Fibroblast of lung (primary cell): Measurements from ENCODE around the gene NSFL1C.

ENCODE experiments used
- EZH2 ChIP-seq: IDR thresholded peaks from 2 replicates; pipeline ENCODE4 v1.5.1; 2012; ENCODE audit warnings: low read length, control low read depth, mild to moderate bottlenecking; ENCODE audit errors: missing control alignments
- TF ChIP-seq, protein P1 (sequence below), 2 donors: IDR thresholded peaks in 1 of 2; conservative IDR thresholded peaks in 1 of 2; 1 replicate in 1 of 2; 2 replicates in 1 of 2; pipeline ENCODE4 v1.5.1; 2011 to 2012; ENCODE audit warnings: low read length in 2 of 2, control low read depth in 1 of 2, inconsistent platforms in 1 of 2, low read depth in 1 of 2, mild to moderate bottlenecking in 1 of 2

DNA sequence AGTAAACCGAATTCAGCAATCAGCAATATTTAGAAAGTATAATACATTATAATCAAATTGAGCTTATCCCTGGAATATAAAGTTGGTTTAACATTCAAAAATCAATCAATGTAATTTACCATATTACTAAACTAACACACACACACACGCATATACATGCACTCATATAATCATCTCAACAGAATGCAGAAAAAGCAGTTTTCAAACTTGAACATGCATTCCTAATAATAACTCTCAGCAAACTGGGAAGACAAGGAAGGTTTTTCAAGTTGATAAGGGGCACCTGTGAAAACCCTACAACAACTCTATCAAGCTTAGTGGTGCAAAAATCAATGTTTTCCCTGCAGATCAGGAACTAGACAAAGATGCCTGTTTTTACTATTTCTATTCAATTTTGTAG, 19.9 kb upstream of the NSFL1C start:
- TF ChIP-seq, protein P1, sequence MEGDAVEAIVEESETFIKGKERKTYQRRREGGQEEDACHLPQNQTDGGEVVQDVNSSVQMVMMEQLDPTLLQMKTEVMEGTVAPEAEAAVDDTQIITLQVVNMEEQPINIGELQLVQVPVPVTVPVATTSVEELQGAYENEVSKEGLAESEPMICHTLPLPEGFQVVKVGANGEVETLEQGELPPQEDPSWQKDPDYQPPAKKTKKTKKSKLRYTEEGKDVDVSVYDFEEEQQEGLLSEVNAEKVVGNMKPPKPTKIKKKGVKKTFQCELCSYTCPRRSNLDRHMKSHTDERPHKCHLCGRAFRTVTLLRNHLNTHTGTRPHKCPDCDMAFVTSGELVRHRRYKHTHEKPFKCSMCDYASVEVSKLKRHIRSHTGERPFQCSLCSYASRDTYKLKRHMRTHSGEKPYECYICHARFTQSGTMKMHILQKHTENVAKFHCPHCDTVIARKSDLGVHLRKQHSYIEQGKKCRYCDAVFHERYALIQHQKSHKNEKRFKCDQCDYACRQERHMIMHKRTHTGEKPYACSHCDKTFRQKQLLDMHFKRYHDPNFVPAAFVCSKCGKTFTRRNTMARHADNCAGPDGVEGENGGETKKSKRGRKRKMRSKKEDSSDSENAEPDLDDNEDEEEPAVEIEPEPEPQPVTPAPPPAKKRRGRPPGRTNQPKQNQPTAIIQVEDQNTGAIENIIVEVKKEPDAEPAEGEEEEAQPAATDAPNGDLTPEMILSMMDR (conservative IDR thresholded peaks at IDR 0.05 in 1 of 2, IDR thresholded peaks at IDR 0.05 in 1 of 2; ENCODE audit: low read depth in 1 of 2, low read length in 2 of 2): no peak
- no peak for TF ChIP-seq EZH2
